NCI-H2081 (cell line): ENCODE results near the gene CCDC33.

Experiments used
- DNase-seq, 2 experiments: peaks; one replicate each; lab custom pipeline; 2025; lab: John Stamatoyannopoulos, UW

Gene CCDC33

DNA sequence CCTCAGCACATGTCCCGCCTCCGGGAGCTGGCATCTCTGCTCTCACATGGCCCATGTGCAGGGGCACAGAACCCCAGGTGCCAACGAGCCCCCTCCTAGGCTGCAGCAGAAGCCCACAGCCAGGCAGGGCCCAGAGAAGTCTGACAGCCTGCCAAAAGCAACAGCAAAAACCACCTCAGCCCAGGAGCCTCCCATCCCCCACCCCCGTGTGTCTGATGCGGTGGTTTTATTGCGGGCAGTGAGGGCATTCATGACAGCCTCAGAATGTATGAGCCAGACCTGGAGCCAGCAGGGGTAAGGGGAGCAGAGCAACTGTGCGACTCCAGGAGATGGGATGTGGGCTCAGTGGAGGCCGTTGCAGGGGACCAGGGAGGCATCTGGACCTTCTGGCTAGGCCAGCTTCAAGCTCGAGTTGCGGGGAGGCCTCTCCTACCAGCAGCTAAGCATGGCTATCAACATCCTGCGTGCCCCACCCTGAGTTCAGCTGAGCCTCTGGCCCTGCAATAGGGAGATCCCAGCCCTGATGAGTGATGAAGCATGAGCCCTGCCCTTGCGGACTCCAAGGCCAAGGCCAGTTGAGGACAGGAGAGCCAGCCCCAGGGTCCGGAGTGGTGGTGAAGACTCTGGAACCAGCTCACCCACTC is 78.8 kb downstream of the CCDC33 start:
- DNase-seq = peak in 1 of 2 experiments; percentile 31

DNA sequence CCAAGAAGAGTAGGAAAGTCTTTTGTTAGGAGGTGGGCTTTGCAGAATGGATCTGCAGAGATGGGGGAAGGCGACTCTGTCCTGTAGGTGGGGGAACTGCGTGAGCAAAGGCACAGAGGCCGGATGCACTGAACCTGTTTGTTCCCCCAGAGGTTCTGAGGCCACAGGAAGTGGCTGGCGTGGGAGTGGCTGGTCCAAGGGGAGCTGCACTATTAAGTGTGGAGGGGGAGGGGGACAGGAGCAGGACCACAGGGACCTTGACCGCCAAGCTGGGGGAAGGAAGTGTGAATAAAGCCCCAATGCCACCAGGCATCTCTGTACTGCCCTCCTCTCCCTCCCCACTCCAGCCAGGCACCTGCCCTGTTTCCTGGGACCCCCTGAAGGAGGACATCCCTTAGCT is 79.5 kb downstream of the CCDC33 start:
- DNase-seq = no peak

- DNase-seq = no peak
Observed at GRCh38 chr15:74316141-74316540, 80.0 kb downstream of the CCDC33 start.

- DNase-seq = peak; percentile 88 to 89
Observed at GRCh38 chr15:74317820-74318375, 81.8 kb downstream of the CCDC33 start.

DNA sequence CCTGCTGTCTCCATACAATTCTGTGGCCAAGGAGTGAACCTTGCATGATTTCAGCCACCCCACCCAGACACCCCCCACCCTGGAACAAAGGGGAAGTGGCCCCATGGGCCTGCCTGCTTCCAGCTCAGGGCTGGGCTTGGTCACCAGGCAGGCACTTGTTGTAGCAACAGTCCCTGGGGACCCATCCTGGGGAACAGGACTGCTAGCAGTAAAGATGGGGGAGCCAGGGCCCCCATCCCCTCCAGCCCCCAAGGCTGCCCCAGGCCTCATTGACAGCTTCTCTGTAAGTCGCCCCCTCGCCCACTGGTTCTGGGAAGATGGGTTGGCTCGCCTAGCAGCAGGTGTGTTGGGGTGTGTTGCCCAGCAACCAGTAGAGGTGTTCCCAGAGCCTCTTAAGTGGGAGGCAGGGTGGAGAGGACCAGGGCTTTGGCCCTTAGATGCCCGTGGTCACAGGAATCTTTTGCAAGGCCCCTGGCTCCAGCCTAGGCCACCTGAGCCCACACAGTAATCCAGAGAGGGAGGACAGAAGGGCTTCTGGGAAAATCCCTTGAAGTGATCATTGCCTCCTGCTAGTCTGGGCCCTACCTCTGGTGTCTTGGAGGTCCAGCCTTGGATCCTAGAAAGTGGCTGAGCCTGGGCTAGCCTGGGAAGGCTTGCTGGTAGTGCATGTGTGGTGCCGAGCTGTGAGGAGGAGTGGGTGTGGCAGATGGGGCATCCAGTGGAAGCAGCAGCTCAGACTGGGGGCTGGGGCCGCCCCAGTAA is 82.4 kb downstream of the CCDC33 start:
- DNase-seq = peak; percentile 77 to 86

DNA sequence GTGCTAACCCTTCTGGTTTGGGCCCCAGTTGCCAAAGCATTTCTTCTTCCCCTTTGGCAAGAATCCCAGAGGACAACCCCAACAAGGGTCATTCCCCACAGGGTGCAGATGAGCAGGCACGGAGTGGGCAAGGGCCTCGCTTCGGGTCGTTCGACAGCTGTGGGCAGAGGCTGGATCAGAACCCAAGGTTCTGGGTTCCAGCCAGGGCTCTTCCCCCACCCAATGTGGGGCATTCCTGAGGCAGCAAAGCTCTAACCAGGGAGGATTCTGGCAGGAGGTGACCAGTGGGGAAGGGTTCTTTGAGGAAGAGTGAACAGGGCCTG is 83.0 kb downstream of the CCDC33 start:
- DNase-seq = no peak

DNA sequence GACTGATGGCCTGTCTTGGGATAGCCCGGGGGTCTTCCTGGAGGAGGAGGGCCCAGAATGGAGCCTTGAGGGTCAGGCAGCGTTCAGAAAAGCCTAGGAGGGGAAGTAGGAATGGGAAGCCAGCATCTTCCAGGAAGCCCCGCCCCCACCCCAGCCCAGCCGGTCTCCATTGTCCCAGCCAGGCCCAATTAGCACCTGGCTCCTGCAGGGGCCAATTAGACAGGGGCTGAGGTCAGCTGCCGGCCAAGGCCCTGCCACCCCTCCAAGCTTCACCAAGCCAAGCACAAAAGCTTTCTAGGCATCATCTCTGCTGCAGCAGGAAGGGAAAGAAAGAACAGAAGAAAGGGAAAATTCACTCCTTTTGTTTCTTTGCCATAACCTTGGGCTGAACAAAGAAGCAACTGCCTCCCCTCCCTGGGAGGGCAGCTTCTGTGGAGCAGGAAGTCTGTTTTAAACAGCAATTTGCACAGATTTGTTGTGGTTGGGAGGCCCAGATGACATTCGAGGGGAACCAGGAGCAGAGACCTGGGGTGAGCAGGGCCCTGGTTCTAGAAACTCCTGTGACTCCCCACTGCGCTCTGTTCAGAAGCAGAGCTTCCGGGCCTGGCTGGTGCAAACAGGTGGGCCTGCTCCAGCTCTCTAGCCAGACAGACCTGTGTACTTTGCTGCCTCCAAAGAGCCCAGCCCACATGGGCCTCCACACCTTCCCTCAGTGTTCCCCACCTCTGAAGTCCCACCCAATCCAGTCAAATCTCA is 83.6 kb downstream of the CCDC33 start:
- peak; percentile 67 to 86 for DNase-seq

- DNase-seq = peak; percentile 88 to 90
Observed at GRCh38 chr15:74320352-74321247, 84.5 kb downstream of the CCDC33 start.

DNA sequence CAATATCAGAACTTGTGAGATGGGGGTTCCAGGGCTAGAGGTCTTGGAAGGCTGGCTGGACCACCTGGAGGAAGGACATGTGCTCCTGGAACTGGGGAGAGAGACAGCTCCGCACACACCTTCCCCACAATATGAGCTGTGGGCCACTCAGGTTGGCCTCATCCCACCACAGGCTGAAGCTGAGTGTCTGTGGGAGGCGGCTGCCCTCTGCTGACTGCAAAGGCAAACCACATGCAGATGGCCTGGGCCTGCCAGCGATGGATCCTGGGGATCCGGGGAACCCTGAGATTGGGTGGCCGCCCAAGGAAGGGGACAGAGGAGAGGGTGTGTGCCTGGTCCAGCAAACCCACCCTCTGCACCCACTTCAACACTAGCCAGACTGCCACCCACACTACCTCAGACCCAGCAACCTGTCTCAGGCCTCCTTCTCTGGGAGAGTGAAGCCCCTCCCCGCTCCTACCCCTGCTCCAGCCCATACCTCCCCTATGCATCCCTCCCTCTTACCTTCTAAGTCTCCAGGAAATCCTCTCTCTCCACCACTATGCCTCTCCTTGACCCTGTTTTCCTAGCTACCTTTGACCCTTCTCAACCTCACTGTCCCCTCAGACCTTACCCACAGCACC is 86.5 kb downstream of the CCDC33 start:
- peak; percentile 77 to 85 for DNase-seq

DNA sequence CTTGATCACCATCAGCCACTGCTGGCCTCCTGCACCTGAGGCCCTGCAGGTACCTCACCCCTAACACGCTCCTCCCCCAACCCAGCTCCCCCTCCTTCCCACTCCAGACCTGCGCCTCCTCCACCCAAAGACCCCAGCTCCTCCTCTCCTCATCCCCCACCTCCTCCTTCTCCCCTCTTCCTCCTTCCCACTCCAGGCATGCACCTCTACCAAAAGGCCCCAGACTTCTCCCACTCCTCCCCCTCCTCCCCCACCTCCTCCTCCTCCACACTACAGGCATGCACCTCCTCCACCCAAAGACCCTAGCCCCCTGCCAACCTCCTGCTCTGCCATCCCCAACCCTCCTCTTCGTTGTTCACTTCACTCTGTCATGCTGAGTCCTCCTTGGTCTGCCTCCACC is 88.6 kb downstream of the CCDC33 start:
- no peak for DNase-seq

GRCh38 chr15:74326746-74327145 is 90.6 kb downstream of the CCDC33 start:
- no peak for DNase-seq

DNA sequence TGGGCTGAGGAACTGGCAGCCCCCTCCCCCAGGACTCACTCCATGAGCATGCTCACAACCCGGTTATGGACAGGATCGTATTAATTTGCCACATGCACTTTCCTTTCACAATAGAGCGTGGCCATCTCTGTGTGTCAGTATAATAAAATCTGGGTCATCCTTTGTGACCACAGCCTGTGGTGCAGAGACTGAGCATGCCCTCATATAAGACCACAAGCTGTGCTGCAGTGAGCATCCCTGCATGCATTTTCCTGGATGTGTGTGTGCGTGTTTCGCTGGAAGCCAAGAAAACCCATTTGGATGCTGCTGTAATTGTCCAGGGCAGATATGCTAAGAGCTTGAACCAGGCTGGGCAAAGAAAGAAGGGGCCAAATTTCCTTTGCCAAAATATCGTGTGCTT is 91.6 kb downstream of the CCDC33 start:
- no peak for DNase-seq

DNA sequence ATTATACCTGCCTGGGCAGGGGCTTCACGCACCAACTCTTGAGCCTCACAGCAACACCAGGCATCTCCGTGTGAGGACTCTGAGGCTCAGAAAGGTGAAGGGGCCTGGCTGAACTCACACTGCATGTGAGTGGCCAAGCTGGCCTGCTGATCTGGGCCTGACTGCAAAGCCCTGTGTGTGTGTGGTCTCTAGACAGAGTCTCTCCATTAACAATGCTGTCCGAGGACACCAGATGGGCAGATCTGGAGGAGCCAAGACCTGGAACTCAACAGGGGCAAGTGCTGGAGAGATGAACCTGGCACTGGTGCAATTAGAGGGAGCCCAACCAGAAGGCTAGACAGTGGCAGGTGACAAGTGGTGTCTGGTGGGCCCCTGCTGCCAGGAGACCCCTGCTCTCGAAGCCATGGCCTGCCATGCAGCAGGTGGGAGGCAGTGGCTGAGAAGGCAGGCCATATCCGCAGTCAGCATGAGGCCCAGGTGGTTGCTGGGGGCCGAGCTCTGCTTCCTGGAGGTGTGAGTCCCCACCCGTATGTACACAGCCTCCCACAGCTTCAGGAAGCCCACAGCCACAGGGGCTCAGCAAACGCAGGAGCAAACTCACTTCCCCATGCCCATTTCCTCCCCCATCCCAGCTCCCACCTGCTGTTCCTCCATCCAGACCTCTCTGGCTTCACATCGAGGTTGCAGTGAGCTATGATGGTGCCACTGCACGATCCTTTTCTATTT is 92.4 kb downstream of the CCDC33 start:
- DNase-seq = peak; percentile 88 to 95

DNA sequence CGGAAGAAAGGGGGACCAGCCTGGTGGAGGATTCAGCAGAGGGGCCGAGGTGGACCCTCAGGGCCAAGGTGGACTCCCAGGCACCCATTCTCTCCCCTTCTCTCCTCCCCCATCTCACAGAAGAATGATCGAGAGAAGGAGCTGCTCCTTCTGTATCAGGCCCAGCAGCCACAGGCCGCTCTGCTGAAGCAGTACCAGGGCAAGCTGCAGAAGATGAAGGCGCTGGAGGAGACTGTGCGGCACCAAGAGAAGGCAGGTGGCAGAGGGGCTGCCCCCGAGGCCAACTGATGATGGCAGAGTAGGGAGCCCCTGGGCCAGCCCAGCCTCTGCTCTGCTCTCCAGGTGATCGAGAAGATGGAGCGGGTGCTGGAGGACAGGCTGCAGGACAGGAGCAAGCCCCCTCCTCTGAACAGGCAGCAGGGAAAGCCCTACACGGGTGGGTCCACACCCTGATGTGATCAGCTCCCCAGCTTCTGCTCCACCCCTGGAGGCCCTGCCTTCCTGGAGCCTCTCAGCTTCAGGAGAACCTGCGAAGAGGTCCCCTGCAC is 94.8 kb downstream of the CCDC33 start:
- no peak for DNase-seq

- DNase-seq = no peak
Observed at GRCh38 chr15:74332011-74332410, 95.9 kb downstream of the CCDC33 start.

- no peak for DNase-seq
Observed at GRCh38 chr15:74332611-74333010, 96.5 kb downstream of the CCDC33 start.

GRCh38 chr15:74333093-74333492 is 97.0 kb downstream of the CCDC33 start:
- no peak for DNase-seq

GRCh38 chr15:74333662-74334061 is 97.5 kb downstream of the CCDC33 start:
- DNase-seq = no peak

- DNase-seq = no peak
Observed at GRCh38 chr15:74334127-74334526, 98.0 kb downstream of the CCDC33 start.

DNA sequence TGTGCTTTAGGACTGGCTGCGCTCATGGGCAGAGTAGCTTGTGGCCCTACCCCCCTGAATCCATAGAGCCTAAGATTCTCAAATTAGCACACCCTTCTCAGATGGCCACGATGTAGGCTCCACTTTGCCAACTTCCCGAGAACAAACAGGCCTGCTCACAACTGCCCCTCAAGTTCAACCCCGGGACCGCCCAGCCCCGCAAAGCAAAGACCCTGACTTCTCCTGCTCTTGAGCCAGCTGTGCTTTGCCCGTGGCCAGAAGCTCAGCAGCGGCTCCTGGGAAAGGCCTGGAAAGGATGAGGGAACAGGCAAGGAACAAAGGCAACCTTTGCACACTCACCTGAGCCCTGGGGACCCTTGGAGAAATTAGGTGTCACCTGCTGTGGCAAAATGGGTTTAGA is 99.3 kb downstream of the CCDC33 start:
- no peak for DNase-seq
